ENCODE results near the gene MFNG.

Gene MFNG

GRCh38 chr22:37419969-37420685 lies 66.1 kb downstream of the MFNG start:
- Histone ChIP-seq H3K27ac (ENCODE audit: extremely low read depth, low read depth, low read length) (no peak overlapping the region), H3K9me3 (ENCODE audit: control insufficient read depth, insufficient read depth, low read depth, low read length) (no peaks in the 10 kb centered on the region), H3K36me3 (ENCODE audit: control insufficient read depth in 2 of 2, insufficient read depth in 1 of 2, low read length in 2 of 2) (no peaks in the 10 kb centered on the region), H3K4me1 (ENCODE audit: control insufficient read depth, insufficient read depth, low read length) (no peaks in the 10 kb centered on the region), H3K4me3 (ENCODE audit: low read depth, low read length) (no peak overlapping the region)
- ChIA-PET POLR2A (no interaction called here), CTCF (no interaction called here)
- no peak for TF ChIP-seq ZNF121 (tag by site-specific recombination; IDR thresholded peaks at IDR 0.05)
- no peak for TF ChIP-seq MZF1 (tag by site-specific recombination; IDR thresholded peaks at IDR 0.05; ENCODE audit: borderline replicate concordance)
- TF ChIP-seq ZBTB7A (tag by site-specific recombination; IDR thresholded peaks at IDR 0.05; ENCODE audit: low read depth) = no peak
- no peak for TF ChIP-seq ZFP37 (tag by site-specific recombination; IDR thresholded peaks at IDR 0.05)
- TF ChIP-seq GLIS2 (tag by site-specific recombination; IDR thresholded peaks at IDR 0.05) = no peak
- TF ChIP-seq ZNF76 (tag by site-specific recombination; IDR thresholded peaks at IDR 0.05; ENCODE audit: borderline replicate concordance, low read depth) = no peak
- TF ChIP-seq ZNF398 (tag by site-specific recombination; IDR thresholded peaks at IDR 0.05) = no peak
- TF ChIP-seq BCL11A (tag by site-specific recombination; IDR thresholded peaks at IDR 0.05; ENCODE audit: low read depth) = no peak
- TF ChIP-seq ZNF768 (tag by site-specific recombination; IDR thresholded peaks at IDR 0.05) = no peak
- TF ChIP-seq ZNF138 (tag by site-specific recombination; IDR thresholded peaks at IDR 0.05; ENCODE audit: borderline replicate concordance) = no peak
- TF ChIP-seq ZNF26 (tag by site-specific recombination; IDR thresholded peaks at IDR 0.05) = no peak
- no peak for TF ChIP-seq ZNF404 (tag by site-specific recombination; IDR thresholded peaks at IDR 0.05)

GRCh38 chr22:37419370-37419968 lies 66.7 kb downstream of the MFNG start:
- POLR2A ChIA-PET = no interaction called here
- Histone ChIP-seq H3K4me1 (ENCODE audit: control insufficient read depth, insufficient read depth, low read length) (no peaks in the 10 kb centered on the region), H3K9me3 (ENCODE audit: control insufficient read depth, insufficient read depth, low read depth, low read length) (no peaks in the 10 kb centered on the region), H3K36me3 (ENCODE audit: control insufficient read depth in 2 of 2, insufficient read depth in 1 of 2, low read length in 2 of 2) (no peaks in the 10 kb centered on the region), H3K27ac (ENCODE audit: extremely low read depth, low read depth, low read length) (no peak overlapping the region), H3K4me3 (ENCODE audit: low read depth, low read length) (no peak overlapping the region)
- TF ChIP-seq GLIS2 (tag by site-specific recombination; IDR thresholded peaks at IDR 0.05) (peak; percentile 26; the same call in 1 of the 2 replicates), PRDM6 (tag by site-specific recombination; IDR thresholded peaks at IDR 0.05) (no peak), KLF8 (tag by site-specific recombination; IDR thresholded peaks at IDR 0.05) (peak; percentile 26; the same call in 1 of the 2 replicates)
- CTCF ChIA-PET = no interaction called here
